HG03280 (cell line): ENCODE measurements around the gene AHRR.
A peak's percentile ranks its signal among the peaks of the same experiment; 100 is the strongest.
"Not testable (repeated sequence)": the region's sequence is repeated elsewhere in the genome, so short reads cannot be mapped to it uniquely, and the experiment has no call there.

ENCODE experiments used
- ATAC-seq: cut with Tn5 transposase; IDR thresholded peaks from one replicate; pipeline ENCODE4 v1.9.1; 2021; ENCODE audit warnings: mild to moderate bottlenecking, moderate library complexity; ENCODE audit not compliant: unreplicated experiment

The AHRR gene

DNA sequence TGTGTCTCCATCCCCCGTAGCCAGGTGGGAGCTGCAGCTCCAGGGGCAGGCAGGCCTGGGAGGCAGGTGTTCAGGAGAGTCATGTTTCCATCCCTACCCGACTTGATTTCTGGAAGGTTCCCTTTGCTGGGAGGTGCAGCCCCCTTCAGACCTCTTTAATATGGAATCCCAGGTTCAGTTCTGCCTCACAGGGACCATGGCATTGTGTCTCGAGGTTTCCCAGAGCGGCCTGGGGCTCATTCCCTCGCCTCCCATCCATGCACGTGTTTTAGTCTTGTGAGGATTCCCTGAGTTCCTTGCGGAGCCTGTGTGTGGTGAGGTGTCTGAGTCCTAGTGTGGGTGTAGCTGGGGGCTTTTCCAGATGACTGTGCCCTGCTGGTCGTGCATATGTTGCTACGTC is 16.5 kb upstream of the AHRR start:
- no peak for ATAC-seq

DNA sequence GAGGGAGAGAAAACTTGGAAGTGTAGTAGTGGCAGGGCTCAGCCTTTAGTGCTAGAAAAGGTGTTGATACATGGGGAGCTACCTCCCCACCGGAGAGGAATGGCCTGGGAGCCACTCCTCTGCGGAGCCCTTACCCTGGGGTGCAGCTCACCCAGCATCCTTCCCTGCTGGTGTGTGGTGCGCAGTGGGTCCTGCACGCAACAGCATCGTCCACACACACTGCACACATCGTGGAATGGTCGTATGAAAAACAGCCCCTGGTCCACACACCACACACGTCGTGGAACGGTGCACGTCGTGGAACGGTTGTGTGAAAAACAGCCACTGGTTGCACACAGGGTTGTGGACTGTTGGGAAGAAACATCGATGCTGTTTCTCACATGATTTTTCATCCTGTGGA is 16.1 kb upstream of the AHRR start:
- no peak for ATAC-seq

- ATAC-seq, result no peak
Observed at GRCh38 chr5:306011-306805, 15.3 kb upstream of the AHRR start.

DNA sequence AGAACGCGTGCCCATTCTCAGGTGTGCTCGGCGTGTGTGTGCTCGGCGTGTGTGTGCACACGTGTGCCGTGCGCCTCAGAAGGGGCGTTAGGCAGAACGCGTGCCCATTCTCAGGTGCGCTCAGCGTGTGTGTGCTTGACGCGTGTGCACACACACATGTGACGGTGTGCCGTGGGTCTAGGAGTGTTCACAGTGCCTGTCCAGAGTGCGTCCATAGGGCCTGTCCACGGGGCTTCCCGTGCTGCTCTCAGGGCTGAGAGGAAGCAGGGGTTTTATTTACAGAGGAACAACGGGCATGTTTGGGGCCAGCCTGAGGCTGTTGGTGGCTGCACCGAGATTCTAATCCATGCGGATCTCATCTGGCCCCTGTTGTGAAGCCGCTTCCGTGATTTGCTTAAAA is 14.2 kb upstream of the AHRR start:
- no peak for ATAC-seq

- ATAC-seq, result no peak
Observed at GRCh38 chr5:307794-308579, 13.5 kb upstream of the AHRR start.

- ATAC-seq, result no peak
Observed at GRCh38 chr5:308672-309271, 12.7 kb upstream of the AHRR start.

- not testable (repeated sequence) for ATAC-seq
Observed at GRCh38 chr5:309831-310230, 11.7 kb upstream of the AHRR start.

DNA sequence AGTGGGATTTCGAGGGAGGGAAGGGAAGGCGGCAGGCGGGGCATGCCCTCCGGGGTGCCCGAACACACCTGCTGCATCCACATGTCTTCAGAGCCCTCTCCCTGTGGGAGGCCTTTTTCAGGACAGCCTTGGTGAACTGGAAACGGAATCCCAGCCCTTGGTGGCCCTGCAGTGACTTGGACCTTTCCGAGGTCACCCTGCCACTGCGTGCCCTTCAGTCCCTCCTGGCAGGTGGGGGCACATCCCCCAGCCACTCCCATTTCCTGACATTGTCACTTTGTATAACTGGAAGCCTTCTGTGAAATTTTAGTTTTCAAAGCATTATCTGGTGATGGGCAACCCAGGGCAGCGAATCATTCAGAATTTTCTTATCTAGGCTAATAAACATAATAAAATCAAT is 11.0 kb upstream of the AHRR start:
- no peak for ATAC-seq

GRCh38 chr5:310941-311434 is 10.5 kb upstream of the AHRR start:
- ATAC-seq, result no peak

- no peak for ATAC-seq
Observed at GRCh38 chr5:311963-312362, 9.6 kb upstream of the AHRR start.

DNA sequence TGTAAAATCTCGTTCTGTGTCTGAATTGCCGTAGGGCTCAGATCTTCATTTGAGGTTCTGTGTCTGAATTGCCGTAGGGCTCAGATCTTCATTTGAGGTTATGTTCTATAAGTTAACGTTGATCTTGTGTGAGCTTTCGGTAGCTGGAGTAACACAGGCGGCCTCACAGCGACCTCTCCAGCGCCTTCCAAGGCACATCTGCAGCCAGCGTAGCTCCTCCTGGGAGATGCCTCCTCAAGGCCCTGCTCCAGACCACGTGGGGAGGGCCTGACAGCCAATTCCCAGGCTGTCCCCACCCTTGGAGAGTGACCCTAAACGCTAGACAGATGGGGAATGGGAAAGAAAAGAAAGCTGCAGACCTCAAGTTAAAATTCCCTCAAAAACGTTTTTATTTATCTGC is 8.7 kb upstream of the AHRR start:
- ATAC-seq, result no peak

- no peak for ATAC-seq
Observed at GRCh38 chr5:313265-313664, 8.2 kb upstream of the AHRR start.

- no peak for ATAC-seq
Observed at GRCh38 chr5:313806-314376, 7.6 kb upstream of the AHRR start.

DNA sequence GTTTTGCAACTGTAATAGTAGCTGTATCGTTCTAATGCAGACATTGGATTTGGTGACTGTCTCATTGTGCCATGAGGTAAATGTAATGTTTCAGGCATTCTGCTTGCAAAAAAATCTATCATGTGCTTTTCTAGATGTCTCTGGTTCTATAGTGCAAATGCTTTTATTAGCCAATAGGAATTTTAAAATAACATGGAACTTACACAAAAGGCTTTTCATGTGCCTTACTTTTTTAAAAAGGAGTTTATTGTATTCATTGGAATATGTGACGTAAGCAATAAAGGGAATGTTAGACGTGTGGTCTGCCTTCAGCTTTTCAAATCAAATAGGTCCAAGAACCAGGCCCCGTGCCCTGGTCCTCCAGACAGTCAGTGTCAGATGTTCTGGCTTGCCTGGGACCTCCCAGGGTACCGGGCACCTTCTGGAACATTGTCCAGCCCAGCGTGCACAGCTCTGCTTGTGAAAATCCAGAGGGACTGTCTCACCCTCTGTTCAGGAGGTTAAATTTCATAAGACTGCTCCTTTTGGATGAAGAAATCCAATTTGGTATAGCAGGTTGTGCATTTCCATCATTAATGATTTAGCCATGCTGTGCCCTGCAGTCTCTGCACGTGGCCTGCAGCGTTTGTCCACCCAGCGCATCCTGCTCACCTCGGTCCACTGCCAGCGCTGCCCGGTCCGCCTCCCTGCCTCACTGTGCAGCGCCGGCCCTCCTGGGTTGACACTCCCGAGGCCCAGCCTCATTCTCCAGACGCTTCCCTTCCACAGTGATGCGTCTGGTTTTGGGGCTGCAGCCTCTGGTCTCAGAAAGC is 6.6 kb upstream of the AHRR start:
- no peak for ATAC-seq

- ATAC-seq, result no peak
Observed at GRCh38 chr5:315488-316209, 5.9 kb upstream of the AHRR start.

- peak; percentile 1 for ATAC-seq
Observed at GRCh38 chr5:316210-317085, 5.1 kb upstream of the AHRR start.

DNA sequence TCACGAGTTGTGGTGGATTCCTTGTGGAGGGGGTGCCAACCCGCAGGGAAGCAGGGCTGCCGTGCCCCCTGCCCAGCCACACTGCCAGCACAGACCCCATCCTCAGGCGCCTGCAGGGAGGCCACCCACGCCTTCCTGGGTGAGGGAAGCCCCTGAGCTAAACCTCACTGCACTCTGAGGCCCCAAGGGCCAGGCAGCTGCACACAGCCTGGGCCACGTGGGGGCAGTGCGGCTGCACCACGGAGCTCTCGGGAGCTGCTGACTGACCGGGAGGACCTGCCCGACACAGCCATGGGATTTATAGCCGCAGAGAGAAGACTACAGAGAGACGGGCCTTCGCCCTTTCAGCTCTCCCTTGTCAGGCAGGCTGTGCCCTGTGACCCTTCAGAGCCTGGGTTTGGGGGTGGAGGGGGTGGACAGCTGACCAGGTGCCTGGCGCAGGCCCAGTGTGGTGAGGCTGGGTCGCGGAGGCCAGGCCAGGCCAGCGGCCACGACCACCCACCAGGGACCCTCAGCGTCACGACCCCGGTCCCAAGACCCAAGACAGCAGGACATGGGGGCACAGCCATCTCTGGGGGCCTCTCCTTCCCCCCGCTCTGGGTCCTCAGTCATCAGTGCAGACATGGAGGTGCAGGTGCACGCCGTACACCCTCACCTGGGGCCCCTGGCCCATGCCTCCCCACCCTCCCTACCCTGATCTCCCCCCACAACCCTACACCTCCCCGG is 4.3 kb upstream of the AHRR start:
- ATAC-seq, result peak; percentile 66

GRCh38 chr5:318341-318897 is 3.1 kb upstream of the AHRR start:
- no peak for ATAC-seq
